ENCODE measurements around the gene CALHM3.

GRCh38 chr10:103473261-103473671 lies 5.8 kb downstream of the CALHM3 start:
- TF ChIP-seq POLR2AphosphoS5 (IDR thresholded peaks at IDR 0.05; ENCODE audit: low read depth, low read length), result no peak
- no peak for TF ChIP-seq POLR2A (IDR thresholded peaks at IDR 0.05; ENCODE audit: low read depth, low read length)

Measured in GM12892 (cell line).